OCI-LY3 (cell line): ENCODE results near the gene COA7.

ENCODE experiments used
- EZH2phosphoT487 ChIP-seq: fragments of 200-600 bp; shearing (Covaris generic); IDR thresholded peaks from 2 replicates; pipeline ENCODE4 v1.6.1; 2018; ENCODE audit warnings: antibody characterized with exemption, mixed run types, low read depth
- TF ChIP-seq, protein P1 (sequence below): fragments of 200-600, 300-600 bp; sonication (generic); IDR thresholded peaks from 2 replicates; pipeline ENCODE4 v1.5.1; 2014; ENCODE audit warnings: antibody characterized with exemption, low read length, low read depth

DNA sequence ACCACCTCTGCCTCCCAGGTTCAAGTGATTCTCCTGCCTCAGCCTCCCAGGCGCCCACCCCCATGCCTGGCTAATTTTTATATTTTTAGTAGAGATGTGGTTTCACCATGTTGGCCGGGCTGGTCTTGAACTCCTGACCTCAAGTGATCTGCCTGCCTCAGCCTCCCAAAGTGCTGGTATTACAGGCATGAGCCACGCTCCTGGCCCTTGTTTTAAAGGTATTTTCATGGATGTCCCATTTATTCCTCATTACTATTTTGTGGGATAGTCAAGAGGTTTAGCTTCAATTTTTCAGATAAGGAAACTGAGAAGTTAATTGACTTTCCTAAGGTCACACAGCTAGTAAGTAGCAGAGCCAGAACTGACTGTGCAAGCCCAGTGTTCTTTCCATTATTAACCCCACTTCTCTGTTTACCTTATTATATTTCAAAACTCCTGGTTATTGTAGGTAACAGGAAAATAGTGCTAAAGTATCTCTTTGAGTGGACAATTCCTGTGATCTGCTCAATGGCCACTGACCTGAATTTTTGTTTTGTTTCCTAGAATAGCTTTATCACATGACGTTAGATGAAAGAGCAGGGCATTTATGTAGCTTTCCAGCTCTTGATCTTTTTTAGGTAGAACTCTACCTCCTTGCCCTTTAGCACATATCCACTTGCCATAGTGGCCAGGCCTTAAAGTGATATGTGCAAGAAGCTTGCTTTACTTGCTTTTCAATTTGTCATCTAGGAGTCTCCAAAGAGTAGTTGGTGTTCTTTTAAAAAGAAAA lies 41.7 kb upstream of the COA7 start:
- TF ChIP-seq, protein P1, sequence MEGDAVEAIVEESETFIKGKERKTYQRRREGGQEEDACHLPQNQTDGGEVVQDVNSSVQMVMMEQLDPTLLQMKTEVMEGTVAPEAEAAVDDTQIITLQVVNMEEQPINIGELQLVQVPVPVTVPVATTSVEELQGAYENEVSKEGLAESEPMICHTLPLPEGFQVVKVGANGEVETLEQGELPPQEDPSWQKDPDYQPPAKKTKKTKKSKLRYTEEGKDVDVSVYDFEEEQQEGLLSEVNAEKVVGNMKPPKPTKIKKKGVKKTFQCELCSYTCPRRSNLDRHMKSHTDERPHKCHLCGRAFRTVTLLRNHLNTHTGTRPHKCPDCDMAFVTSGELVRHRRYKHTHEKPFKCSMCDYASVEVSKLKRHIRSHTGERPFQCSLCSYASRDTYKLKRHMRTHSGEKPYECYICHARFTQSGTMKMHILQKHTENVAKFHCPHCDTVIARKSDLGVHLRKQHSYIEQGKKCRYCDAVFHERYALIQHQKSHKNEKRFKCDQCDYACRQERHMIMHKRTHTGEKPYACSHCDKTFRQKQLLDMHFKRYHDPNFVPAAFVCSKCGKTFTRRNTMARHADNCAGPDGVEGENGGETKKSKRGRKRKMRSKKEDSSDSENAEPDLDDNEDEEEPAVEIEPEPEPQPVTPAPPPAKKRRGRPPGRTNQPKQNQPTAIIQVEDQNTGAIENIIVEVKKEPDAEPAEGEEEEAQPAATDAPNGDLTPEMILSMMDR, result no peak
- no peak for TF ChIP-seq EZH2phosphoT487
